Lower leg skin (tissue), 3 donors: Measurements from ENCODE around the gene CARMIL3.

Experiments
- POLR2A ChIP-seq, 2 donors: fragments of 450-650 bp; IDR thresholded peaks; one replicate each; pipeline ENCODE4 v1.6.1; 2016 to 2017; ENCODE audit warnings: antibody characterized with exemption in 2 of 2, mild to moderate bottlenecking in 1 of 2, moderate library complexity in 1 of 2
- TF ChIP-seq, protein P1 (sequence below), 3 donors: fragments of 450-650 bp; IDR thresholded peaks; one replicate each; pipeline ENCODE4 v1.5.1; 2016; ENCODE audit warnings: antibody characterized with exemption in 3 of 3, mild to moderate bottlenecking in 3 of 3, moderate library complexity in 2 of 3

DNA sequence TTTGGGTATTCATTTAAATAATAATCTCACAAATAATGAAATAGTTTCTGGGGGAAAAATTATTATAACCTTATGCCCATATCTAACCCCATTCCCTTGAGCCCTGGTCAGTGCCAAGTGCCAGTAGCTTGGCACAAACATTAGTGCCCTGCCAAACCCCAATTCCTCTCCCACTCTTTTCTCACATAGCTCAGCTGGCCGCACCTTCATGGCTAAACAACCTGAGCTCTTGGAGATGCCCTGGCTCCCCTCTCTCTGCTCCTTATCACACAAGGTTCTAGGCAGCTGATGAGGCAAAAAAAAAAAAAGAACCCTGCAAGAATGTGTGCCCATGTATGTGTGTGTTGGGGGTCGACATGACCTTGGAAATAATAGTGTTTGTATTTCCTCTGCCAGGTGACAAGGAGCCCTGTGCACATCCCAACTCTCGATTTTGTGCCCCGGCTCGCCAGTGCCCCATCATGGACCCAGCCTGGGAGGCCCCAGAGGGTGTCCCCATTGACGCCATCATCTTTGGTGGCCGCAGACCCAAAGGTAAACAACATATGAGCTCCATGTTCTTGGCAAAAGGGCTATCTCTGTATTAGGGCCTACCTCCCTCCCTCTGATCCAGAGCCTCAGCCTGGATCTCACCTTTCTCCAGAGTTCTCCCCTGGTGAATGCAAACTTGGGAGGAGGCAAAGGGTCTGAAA is 50.7 kb downstream of the CARMIL3 start:
- no peak for TF ChIP-seq POLR2A (IDR thresholded peaks at IDR 0.05)
- TF ChIP-seq, protein P1, sequence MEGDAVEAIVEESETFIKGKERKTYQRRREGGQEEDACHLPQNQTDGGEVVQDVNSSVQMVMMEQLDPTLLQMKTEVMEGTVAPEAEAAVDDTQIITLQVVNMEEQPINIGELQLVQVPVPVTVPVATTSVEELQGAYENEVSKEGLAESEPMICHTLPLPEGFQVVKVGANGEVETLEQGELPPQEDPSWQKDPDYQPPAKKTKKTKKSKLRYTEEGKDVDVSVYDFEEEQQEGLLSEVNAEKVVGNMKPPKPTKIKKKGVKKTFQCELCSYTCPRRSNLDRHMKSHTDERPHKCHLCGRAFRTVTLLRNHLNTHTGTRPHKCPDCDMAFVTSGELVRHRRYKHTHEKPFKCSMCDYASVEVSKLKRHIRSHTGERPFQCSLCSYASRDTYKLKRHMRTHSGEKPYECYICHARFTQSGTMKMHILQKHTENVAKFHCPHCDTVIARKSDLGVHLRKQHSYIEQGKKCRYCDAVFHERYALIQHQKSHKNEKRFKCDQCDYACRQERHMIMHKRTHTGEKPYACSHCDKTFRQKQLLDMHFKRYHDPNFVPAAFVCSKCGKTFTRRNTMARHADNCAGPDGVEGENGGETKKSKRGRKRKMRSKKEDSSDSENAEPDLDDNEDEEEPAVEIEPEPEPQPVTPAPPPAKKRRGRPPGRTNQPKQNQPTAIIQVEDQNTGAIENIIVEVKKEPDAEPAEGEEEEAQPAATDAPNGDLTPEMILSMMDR (IDR thresholded peaks at IDR 0.05) = no peak
